Ureter (tissue), 1 donor: ENCODE measurements around the gene GABBR2. TPM values are rescaled to one million over a fixed set of nuclear protein-coding genes. Genes with fewer than 3 reads are reported as not detected.

Source experiments
- DNase-seq: peaks from one replicate; pipeline ENCODE4 v3.0.0-alpha.2; 2020; ENCODE audit warnings: low spot score
- total RNA-seq: library from RNA; stranded (reverse); gene quantifications from one replicate; pipeline ENCODE4 v1.2.4, GENCODE V29; 2023
- donor health status: DM: yes; HTN: yes; CAD: no.

Gene GABBR2
- total RNA-seq, 1 donor from 2014 or later, result 12.2 TPM

DNA sequence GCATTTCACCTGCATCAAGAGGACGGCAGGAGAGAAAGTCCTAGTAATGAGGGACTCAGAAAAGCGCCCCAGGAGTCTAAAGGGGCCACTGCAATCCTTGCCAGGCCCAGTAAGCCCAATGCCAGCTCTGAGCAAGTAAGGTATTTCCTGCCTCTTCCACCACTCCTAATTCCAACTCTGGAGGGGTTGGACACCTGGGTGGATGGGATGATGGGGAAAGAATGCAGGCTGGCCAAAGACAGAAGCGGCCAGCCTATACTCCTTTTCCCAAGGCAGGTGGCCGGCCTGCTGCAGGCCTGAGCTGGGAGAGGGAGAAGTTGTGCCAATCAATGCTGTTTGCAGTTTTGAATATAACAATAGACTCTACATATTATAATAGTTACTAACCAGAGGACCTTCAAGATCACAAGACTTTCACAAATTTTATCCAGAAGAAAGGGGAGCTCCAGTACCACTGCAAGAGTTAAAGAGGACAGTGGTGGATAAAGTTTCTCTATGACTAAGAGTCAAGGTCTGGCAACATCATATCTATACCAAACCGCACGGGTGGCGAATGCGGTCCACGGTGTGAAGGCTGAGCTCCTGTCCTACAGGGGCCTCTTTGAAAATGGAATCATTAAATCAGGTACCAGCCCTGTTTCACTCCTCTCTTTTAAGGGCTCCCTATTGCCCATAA, 338.3 kb downstream of the GABBR2 start:
- DNase-seq, result no peak

DNA sequence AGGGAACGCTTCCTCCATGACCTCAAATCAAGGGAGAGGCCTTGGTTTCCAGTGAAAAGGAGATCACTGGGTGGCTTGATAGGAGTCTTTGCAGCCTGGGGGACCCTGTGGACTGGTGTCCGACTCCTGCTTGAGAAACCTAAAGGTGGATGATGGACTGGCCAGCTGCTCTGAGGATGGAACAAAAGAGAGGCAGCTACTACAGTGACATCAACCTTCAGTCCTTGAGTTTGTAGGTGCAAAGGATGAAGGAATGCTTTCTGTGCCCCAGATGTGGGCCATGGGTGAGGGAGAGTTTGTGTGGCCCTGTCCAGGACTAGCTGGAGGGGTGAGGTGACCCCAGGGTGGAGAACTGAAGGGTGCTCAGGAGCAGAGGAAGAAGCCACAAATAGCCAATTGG, 338.8 kb downstream of the GABBR2 start:
- DNase-seq, result no peak

DNA sequence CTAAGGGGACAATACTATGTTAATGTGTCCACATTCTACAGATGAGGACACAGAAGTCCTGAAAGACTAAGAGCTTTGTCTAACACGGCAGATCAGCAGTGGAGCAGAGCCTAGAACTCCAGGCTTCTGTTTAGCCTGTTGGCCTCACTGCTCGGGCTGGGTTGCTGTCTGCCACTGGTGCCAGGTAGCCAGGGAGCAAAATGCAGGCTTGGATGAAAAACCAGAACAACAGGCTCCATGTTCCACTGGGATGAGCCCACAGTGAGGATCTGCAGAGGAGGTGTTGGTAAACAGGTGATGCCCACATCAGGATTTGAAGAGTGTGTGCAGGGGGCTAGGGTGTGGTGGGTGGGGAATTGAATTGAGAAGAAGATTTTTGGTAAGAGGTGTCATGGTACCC, 339.3 kb downstream of the GABBR2 start:
- DNase-seq, result no peak

DNA sequence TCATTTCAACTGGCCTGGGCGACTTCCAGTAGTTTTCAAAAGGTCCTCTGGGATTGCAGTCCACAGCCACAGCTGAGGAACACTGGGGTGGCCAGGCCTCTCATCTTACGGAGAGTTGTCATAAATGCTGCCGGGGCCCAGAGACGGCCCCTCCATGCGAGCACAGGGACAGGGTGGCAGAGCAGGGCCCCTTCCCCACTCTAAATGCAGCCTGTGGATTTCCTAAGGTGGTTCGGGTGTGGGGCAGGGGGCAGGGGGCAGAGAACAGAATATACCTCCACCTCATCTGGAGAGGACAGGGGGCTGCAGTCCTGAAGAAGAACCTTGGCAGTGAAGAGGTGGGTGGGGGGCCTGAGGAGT, 339.7 kb downstream of the GABBR2 start:
- DNase-seq, result no peak

DNA sequence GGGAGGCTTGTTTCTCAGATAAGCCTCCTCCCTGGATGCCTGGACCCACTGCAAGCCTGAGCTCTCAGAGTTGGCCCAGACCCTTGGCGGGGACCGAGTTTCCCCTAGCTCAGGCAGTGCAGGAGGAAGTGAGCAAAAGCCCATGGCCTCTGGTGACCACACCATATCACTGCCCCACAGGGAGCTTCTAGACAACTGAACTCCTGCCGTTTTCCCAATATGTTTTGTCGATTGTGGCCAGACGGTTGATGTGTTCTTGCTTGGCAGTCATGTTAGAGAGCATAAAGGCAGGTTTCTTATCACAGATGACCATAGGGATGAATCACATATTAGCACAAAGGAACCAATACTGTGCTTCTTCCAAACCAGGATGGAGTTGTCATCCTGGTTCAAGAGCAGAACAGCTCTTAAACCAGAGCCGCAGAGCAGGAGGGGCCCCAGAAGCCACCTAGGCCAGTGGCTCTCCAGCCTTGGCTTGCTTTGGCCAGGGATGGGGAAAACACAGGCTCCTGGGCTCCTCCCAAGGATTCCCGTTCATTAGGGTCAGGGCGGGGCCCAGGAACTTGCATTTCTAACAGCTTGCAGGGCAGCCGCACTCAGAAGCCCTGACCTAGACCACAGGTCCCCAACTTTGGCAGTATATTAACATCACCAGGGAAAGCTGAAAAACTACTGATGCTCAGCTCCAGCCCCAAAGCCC, 340.2 kb downstream of the GABBR2 start:
- DNase-seq, result no peak

DNA sequence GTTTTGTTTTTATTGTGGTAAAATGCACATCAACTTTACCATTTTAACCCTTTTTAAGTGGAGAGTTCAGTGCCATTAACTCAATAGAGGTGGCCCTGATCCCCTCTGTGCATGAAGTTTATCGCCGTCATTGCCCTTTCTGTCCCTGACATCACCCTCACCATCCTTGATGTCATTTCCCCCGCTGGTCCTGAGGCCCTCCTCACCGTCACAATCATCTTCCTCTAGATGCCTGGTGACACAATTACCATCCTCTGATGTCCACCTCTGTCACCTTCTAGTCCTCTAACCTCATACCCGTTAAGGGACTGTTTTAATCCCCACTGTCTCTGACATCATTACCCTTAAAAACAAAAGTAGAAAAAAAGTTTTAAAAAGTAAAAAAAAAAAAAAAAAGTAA, 340.8 kb downstream of the GABBR2 start:
- DNase-seq, result no peak

DNA sequence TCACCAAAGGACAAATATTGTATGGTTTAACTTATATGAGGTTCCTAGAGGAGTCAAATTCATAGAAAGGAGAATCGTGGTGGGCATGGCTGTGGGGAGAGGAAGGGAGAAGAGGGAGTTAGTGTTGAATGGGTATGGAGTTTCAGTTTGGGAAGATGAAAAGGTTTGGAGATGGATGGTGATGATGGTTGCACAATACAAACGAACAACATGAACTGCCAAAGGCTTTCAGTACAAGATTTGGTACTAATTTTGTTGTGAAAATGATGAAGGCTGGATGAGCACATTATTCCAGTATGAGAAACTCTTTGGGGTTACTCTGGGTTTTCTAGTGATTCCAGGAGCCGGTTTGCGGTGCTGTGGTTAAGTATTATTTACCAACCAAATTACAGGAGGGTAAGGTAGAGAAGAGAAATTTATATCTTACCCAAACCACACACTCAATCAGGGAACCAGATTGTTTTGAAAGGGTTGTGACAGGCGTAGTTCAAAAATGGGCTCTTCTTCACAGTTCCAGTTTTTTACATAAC, 341.3 kb downstream of the GABBR2 start:
- no peak for DNase-seq

DNA sequence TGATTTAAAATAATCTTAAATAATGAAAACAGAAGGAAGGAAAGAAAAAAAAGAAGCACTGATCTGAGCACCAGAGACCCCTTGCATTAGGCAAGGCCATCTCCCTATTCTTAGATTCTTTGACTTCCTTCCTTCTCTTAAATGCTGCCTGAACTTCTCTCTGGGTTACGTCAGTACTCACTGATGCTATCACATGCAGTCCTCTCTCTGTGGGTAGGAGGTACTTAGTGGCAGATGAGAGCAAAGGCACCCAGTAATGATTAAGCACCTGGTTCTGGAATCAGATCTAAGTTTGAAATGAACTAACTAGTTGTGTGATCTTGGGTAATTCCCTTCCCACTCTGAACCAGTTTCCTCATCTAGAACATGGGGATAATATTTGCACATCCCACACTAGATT, 343.0 kb downstream of the GABBR2 start:
- DNase-seq, result no peak

DNA sequence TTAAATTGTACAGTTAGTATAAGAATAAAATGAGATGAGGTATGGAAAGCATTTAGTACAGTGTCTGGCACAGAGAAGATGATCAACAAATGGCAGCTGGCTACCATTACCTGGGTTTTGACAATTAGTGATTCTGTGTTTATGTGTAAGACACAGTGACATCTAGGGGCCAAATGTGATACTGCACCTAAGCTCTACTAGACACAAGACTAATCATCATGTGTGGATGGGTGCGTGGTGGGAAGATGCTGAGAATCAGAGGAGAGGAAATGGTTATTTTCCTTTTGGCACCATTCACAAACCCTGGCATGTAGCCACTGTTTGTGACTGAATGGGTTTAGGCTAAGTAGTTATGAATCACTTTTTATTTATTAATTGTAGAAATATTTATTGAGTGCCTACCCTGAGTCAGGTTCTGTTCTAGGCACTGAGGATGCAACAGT, 343.5 kb downstream of the GABBR2 start:
- DNase-seq, result no peak

DNA sequence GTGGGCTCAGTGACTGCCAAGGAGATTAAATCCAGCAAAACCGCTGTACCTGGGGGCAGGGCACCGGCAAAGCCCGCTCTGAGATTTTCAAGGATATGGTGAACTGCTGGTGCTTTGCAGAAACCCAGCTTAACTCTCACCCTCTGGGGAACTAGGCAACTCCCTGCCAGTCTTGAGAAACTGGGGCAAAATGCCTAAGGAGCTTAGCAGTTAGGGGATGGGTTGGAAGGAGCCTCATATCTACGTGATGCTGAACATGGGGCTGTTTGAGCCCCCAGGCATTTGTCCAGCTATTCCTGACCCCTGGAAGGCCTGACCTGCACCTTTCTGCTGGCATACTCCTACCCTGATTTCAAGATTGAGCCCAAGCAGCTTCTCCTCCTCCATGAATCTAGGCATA, 344.6 kb downstream of the GABBR2 start:
- DNase-seq, result no peak

DNA sequence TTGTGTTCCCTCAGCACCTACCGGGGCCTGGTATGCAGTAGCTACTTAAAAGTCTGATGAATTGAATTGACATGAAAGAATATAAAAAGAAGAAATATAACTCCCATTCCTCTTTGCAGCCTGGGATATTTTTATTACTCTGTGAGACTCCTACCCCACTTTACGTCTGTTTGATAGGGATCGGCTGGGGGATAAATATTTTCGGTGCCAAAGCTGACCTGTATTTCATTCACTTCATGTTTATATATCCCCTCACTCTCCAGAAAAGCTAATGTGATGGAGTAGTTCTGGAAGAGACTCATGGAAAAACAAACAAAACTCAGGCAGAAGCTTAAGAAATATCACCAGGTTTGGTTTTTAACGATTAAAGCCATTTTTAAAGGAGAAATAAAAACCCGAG, 345.1 kb downstream of the GABBR2 start:
- no peak for DNase-seq

DNA sequence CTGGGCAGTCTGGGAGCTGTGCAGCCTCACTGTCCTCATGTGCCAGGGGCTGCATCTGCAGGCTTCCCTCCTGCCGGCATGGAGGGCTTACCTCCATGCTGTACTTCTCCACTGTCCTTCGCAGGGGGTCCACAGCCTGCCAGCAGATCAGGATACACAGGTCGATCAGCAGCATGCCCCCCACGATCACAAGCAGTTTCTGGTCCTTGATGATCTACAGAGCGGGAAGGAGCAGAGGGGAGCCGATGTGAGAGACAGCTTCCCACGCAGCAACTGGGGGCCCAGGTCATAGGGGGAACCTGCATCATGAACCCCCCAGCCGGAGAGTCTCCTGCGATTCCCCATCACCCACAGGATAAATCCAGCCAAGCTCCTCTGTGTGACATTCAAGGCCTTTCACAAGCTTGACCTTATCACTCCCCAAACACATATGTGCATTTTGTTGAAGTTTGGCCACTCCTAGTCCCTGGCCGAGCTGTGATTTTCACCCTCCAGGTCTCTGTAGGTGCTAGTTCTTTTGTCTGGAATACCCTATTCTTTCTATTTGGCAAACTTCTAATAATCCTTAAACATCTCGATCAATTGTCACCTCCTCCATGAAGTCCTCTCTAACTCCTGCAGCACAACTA, 346.0 kb downstream of the GABBR2 start:
- DNase-seq, result no peak

DNA sequence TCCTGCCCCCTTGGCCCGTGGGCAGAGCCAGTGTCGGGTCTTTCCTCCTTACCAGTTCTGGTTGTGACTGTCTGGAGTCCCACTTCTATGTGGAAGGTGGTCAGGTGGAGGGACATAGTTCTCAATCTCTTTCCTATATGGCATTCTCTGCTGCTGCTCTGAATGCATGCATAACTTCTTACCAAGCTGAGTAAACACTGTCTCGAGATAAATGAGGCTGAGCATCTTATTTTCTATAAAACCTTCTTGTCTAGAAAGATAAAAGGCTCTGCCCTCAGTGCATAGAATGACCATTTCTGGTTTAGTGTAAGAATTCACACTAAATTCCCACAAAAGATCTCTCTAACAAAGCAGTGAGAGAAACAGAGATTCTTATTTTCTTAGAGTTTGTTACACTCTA, 347.1 kb downstream of the GABBR2 start:
- DNase-seq, result no peak

DNA sequence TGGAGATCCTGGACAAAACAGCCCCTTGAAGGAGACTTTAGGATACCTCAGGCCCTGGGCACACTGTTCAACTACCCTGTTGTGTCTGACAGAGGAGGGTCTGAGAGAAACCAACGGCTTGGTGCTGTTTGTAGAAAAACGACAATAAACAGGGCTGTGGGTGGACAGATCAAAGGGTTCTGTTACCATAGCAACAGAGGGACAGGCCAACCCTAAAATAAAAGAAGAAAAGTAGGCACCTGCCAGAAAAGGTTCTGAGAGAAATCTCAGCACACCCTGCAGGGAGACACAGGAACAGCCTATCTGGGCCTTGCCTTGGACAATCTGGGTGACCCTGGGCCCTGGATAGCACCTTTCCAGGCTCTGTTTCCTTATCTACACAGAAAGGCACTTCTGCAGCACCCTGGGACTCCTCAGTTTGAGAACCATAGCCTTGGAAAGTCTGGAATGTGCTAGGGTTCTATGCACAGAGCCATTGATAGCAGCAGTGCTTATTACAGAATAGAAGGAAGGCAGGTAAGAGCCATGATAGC, 348.5 kb downstream of the GABBR2 start:
- no peak for DNase-seq

DNA sequence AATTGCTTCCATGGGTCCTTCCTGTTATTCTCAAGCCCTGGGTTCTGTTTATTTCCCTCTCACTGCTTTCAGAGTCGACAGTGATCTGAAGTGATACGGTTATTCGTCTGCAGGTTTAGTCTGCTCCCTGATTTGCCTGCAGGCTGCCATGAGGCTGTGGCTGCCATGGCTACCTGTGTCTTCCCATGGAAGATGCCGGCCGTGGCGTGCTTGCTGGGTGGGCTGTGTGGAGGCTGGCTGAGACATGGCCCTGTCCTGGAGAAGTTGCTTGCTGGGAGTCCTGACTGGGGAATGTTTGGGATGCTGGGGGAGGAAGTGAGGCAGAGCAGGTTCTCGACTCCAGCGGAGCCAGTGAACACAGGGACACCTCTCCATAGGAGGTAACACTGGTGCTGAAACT, 349.2 kb downstream of the GABBR2 start:
- no peak for DNase-seq

DNA sequence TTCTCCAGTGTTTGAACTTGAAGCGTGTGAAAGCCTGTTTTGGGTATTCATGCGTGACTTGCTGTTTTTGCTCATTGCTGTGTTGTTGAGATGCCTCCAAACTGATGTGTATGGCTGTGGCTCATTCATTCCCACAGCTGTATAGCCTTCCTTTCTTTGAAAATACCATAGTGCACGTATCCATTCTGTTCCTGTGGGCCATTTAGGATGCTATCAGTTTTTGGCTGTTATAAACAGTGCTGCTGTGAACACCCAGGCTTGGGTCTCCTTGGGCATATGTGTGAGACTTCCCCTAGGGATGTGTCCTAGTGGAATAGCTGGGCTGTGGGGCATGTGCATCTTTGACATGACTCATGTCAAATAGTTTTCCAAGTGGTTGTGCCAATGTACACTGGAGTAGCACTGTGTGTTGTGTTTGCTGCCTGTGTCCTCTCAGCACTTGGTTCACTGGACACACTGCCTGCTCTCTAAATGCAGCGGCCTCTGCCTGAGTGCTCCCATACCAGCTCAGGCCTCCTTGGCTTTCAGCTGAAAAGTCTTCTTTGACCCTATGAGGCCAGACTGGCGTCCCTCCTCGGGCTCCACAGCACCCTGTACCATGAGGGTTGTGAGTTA, 350.7 kb downstream of the GABBR2 start:
- DNase-seq, result no peak

DNA sequence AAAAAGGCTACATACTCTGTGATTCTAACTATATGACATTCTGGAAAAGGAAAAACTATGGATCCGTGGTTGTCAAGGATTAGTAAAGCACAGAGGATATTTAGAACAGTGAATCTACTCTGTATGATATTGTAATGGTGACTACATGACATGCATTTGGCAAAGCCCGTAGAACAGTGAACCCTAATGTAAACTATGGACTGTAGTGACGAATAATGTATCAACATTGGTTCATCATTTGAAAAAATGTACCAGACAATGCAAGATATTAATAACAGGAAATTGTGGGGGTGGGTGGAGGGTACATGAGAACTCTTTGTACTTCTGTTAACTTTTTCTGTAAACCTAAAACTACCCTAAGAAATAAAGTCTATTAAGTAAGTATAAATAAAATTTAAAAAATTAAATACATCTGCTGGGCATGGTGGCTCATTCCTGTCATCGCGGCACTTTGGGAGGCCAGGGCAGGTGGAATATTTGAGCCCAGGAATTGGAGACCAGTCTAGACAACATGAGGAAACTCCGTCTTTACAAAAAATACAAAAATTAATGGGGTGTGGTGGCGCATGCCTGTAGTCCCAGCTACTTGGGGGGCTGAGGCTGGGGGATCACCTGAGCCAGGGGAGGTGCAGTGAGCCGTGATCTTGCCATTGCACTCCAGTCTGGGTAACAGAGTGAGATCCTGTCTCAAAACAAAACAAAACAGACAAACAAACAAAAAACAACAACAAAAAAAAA, 351.6 kb downstream of the GABBR2 start:
- DNase-seq, result no peak

DNA sequence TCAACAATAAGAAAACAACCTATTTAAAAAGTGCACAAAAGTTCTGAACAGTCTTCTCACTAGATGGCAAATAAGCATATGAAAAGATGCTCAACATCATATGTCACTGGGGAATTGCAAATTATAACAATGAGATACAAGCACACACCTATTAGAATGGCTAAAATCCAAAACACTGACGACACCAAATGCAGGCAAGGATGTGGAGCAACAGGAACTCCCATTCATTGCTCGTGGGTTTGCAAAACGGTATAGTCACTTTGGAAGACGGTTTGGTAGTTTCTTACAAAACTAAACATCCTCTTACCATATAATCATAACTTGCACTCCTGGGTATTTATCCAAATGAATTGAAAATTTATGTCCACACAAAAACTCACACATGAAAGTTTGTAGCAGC, 352.4 kb downstream of the GABBR2 start:
- no peak for DNase-seq

DNA sequence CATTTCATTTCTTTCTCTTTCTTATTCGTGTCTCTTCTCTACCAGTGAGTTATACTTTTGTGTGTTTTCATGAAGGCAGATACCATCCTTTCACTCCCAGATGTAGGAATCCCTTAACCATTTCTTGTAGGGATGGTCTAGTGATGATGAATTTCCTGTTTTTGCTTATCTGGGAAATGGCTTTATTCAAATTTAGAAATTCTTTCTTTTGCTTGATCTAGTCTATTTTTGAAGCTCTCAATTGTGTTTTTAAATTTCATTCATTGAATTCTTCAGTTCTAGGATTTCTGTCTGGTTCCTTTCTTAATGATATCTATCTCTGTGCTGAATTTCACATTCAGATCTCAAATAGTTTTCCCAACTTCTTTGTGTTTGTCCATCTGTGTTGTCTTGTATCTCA, 357.4 kb downstream of the GABBR2 start:
- no peak for DNase-seq

DNA sequence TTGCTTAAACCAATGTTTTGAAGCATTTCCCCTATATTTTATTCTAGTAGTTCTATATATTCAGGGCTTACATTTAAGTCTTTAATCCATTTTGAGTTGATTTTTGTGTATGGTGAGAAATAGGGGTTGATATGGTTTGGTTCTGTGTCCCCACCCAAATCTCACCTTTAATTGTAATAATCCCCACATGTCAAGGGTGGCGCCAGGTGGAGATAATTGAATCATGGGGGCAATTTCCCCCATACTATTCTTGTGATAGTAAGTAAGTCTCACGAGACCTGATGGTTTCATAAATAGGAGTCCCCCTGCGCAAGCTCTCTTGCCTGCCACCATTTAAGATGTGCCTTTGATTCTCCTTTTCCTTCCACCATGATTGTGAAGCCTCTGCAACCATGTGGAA, 361.1 kb downstream of the GABBR2 start:
- DNase-seq, result no peak

DNA sequence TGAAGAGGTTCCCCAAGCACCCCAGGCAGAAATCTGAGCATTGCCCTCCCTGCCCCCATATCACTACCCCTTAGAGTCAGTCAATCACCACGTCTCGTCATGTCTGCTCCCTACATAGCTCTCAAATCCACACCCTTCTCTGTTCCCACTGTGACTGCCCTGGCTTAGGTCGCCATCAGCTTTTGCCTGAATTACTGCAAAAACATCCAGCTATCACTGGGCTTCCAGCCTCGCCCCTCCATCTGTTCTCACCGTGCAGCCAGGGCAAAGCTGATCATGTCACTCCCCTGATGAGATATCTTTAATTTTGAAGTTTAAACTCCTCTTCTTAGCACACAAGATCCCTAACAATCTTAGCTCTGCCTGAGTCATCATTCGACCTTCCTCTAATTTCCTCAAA, 363.7 kb downstream of the GABBR2 start:
- DNase-seq, result no peak

DNA sequence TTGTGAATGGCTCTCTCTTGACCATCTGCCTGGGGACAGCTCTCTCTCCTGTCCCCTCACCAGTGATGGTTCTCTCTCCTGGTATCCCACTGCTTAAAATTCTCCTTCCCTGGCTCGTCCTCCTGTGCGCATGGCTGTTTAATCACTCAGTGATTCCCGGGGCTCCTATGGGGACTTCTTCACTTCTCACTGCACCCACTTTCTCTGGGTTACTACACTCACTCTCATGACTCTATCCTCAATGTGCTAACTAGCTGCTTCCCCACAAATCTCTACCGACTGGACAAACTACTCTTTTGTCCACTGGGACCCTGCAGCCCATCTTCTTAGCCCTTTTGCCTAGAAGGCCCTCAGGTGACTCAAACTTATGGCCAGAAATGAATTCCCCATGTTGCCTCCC, 364.2 kb downstream of the GABBR2 start:
- no peak for DNase-seq
